ENCODE results near the gene MMD.
"Not testable (repeated sequence)": the region's sequence is repeated elsewhere in the genome, so short reads cannot be mapped to it uniquely, and the experiment has no call there.

The MMD gene

GRCh38 chr17:55413825-55414489 is 7.7 kb downstream of the MMD start:
- Histone ChIP-seq H3K36me3 (ENCODE audit: control insufficient read depth, insufficient read depth, low read length) (peaks cover 38% of the 10 kb centered on the region), H3K4me1 (ENCODE audit: control insufficient read depth, insufficient read depth, low read length) (no peaks in the 10 kb centered on the region), H3K4me3 (ENCODE audit: insufficient read depth, low read depth, low read length) (no peak overlapping the region), H3K27ac (ENCODE audit: insufficient read depth, low read depth, low read length, poor library complexity, severe bottlenecking) (no peak overlapping the region), H3K27me3 (ENCODE audit: control insufficient read depth, insufficient read depth, low read length, poor library complexity, severe bottlenecking) (no peaks in the 10 kb centered on the region), H3K9me3 (ENCODE audit: control insufficient read depth, low read length) (no peaks in the 10 kb centered on the region)
- 94 to 97% methylated on average over 7 to 8 of the region's 8 CpGs for WGBS, 2 experiments

- WGBS, 2 experiments, result 95 to 96% methylated on average over 1 of the region's 1 CpG
- Histone ChIP-seq H3K36me3 (ENCODE audit: control insufficient read depth, insufficient read depth, low read length) (peaks cover 45% of the 10 kb centered on the region), H3K27me3 (ENCODE audit: control insufficient read depth, insufficient read depth, low read length, poor library complexity, severe bottlenecking) (no peaks in the 10 kb centered on the region)
Observed at GRCh38 chr17:55411463-55411855, 10.2 kb downstream of the MMD start.

GRCh38 chr17:55410722-55411462 is 10.7 kb downstream of the MMD start:
- Histone ChIP-seq H3K9me3 (ENCODE audit: control insufficient read depth, low read length) (no peaks in the 10 kb centered on the region), H3K4me1 (ENCODE audit: control insufficient read depth, insufficient read depth, low read length) (no peaks in the 10 kb centered on the region), H3K4me3 (ENCODE audit: insufficient read depth, low read depth, low read length) (no peak overlapping the region), H3K27me3 (ENCODE audit: control insufficient read depth, insufficient read depth, low read length, poor library complexity, severe bottlenecking) (no peaks in the 10 kb centered on the region), H3K36me3 (ENCODE audit: control insufficient read depth, insufficient read depth, low read length) (peaks cover 45% of the 10 kb centered on the region), H3K27ac (ENCODE audit: insufficient read depth, low read depth, low read length, poor library complexity, severe bottlenecking) (no peak overlapping the region)
- WGBS, 2 experiments, result 93 to 100% methylated on average over 5 of the region's 5 CpGs

More at GRCh38 chr17:55411463-55411855, 10.2 kb downstream of the MMD start:
- no peak overlapping the region for H3K27ac ChIP-seq (ENCODE audit: insufficient read depth, low read depth, low read length, poor library complexity, severe bottlenecking)
- H3K9me3 ChIP-seq (ENCODE audit: control insufficient read depth, low read length), result no peaks in the 10 kb centered on the region
- H3K4me3 ChIP-seq (ENCODE audit: insufficient read depth, low read depth, low read length), result no peak overlapping the region
- no peaks in the 10 kb centered on the region for H3K4me1 ChIP-seq (ENCODE audit: control insufficient read depth, insufficient read depth, low read length)

- H3K9me3 ChIP-seq (ENCODE audit: control insufficient read depth, low read length), result no peaks in the 10 kb centered on the region
- WGBS, 2 experiments, result 95 to 100% methylated on average over 2 of the region's 4 CpGs
- H3K4me1 ChIP-seq (ENCODE audit: control insufficient read depth, insufficient read depth, low read length), result no peaks in the 10 kb centered on the region
- H3K4me3 ChIP-seq (ENCODE audit: insufficient read depth, low read depth, low read length), result no peak overlapping the region
- H3K27ac ChIP-seq (ENCODE audit: insufficient read depth, low read depth, low read length, poor library complexity, severe bottlenecking), result no peak overlapping the region
- H3K36me3 ChIP-seq (ENCODE audit: control insufficient read depth, insufficient read depth, low read length), result peaks cover 46% of the 10 kb centered on the region
- H3K27me3 ChIP-seq (ENCODE audit: control insufficient read depth, insufficient read depth, low read length, poor library complexity, severe bottlenecking), result no peaks in the 10 kb centered on the region
Observed at GRCh38 chr17:55409030-55409800, 12.4 kb downstream of the MMD start.

- Histone ChIP-seq H3K27ac (ENCODE audit: insufficient read depth, low read depth, low read length, poor library complexity, severe bottlenecking) (no peak overlapping the region), H3K9me3 (ENCODE audit: control insufficient read depth, low read length) (no peaks in the 10 kb centered on the region), H3K4me3 (ENCODE audit: insufficient read depth, low read depth, low read length) (no peak overlapping the region), H3K36me3 (ENCODE audit: control insufficient read depth, insufficient read depth, low read length) (peaks cover 44% of the 10 kb centered on the region), H3K4me1 (ENCODE audit: control insufficient read depth, insufficient read depth, low read length) (no peaks in the 10 kb centered on the region), H3K27me3 (ENCODE audit: control insufficient read depth, insufficient read depth, low read length, poor library complexity, severe bottlenecking) (no peaks in the 10 kb centered on the region)
- WGBS, 2 experiments, result 87 to 93% methylated on average over 3 to 4 of the region's 5 CpGs
Observed at GRCh38 chr17:55407641-55408566, 13.7 kb downstream of the MMD start.

GRCh38 chr17:55405600-55405999 is 16.0 kb downstream of the MMD start:
- Histone ChIP-seq H3K36me3 (ENCODE audit: control insufficient read depth, insufficient read depth, low read length) (peaks cover 29% of the 10 kb centered on the region), H3K27ac (ENCODE audit: insufficient read depth, low read depth, low read length, poor library complexity, severe bottlenecking) (no peak overlapping the region), H3K27me3 (ENCODE audit: control insufficient read depth, insufficient read depth, low read length, poor library complexity, severe bottlenecking) (no peaks in the 10 kb centered on the region), H3K4me3 (ENCODE audit: insufficient read depth, low read depth, low read length) (no peak overlapping the region), H3K4me1 (ENCODE audit: control insufficient read depth, insufficient read depth, low read length) (no peaks in the 10 kb centered on the region), H3K9me3 (ENCODE audit: control insufficient read depth, low read length) (no peaks in the 10 kb centered on the region)
- WGBS, 2 experiments, result 82 to 92% methylated on average over 1 of the region's 1 CpG

GRCh38 chr17:55404197-55404596 is 17.4 kb downstream of the MMD start:
- H3K36me3 ChIP-seq (ENCODE audit: control insufficient read depth, insufficient read depth, low read length), result peaks cover 21% of the 10 kb centered on the region
- 90 to 96% methylated on average over 5 of the region's 5 CpGs for WGBS, 2 experiments
- not testable (repeated sequence) for H3K4me3 ChIP-seq (ENCODE audit: insufficient read depth, low read depth, low read length); H3K27ac ChIP-seq (ENCODE audit: insufficient read depth, low read depth, low read length, poor library complexity, severe bottlenecking); H3K4me1 ChIP-seq (ENCODE audit: control insufficient read depth, insufficient read depth, low read length); H3K27me3 ChIP-seq (ENCODE audit: control insufficient read depth, insufficient read depth, low read length, poor library complexity, severe bottlenecking); H3K9me3 ChIP-seq (ENCODE audit: control insufficient read depth, low read length)

- no peak overlapping the region for H3K27ac ChIP-seq (ENCODE audit: insufficient read depth, low read depth, low read length, poor library complexity, severe bottlenecking)
- H3K27me3 ChIP-seq (ENCODE audit: control insufficient read depth, insufficient read depth, low read length, poor library complexity, severe bottlenecking), result no peaks in the 10 kb centered on the region
- H3K36me3 ChIP-seq (ENCODE audit: control insufficient read depth, insufficient read depth, low read length), result peaks cover 18% of the 10 kb centered on the region
- 92 to 94% methylated on average over 2 to 3 of the region's 4 CpGs for WGBS, 2 experiments
- H3K4me3 ChIP-seq (ENCODE audit: insufficient read depth, low read depth, low read length), result no peak overlapping the region
- no peaks in the 10 kb centered on the region for H3K9me3 ChIP-seq (ENCODE audit: control insufficient read depth, low read length)
- no peaks in the 10 kb centered on the region for H3K4me1 ChIP-seq (ENCODE audit: control insufficient read depth, insufficient read depth, low read length)
Observed at GRCh38 chr17:55402374-55402773, 19.3 kb downstream of the MMD start.

- H3K4me3 ChIP-seq (ENCODE audit: insufficient read depth, low read depth, low read length), result no peak overlapping the region
- no peaks in the 10 kb centered on the region for H3K4me1 ChIP-seq (ENCODE audit: control insufficient read depth, insufficient read depth, low read length)
- no peaks in the 10 kb centered on the region for H3K27me3 ChIP-seq (ENCODE audit: control insufficient read depth, insufficient read depth, low read length, poor library complexity, severe bottlenecking)
- WGBS, 2 experiments, result 93 to 94% methylated on average over 5 of the region's 5 CpGs
- H3K9me3 ChIP-seq (ENCODE audit: control insufficient read depth, low read length), result no peaks in the 10 kb centered on the region
- no peak overlapping the region for H3K27ac ChIP-seq (ENCODE audit: insufficient read depth, low read depth, low read length, poor library complexity, severe bottlenecking)
- H3K36me3 ChIP-seq (ENCODE audit: control insufficient read depth, insufficient read depth, low read length), result peaks cover 20% of the 10 kb centered on the region
Observed at GRCh38 chr17:55398689-55399088, 22.9 kb downstream of the MMD start.
